T-helper 17 cell (primary cell): ENCODE measurements around the gene PPM1N. TPM values are rescaled to one million over a fixed set of nuclear protein-coding genes. Genes with fewer than 3 reads are reported as not detected.

Source experiments
- ATAC-seq: fragments of 150-1000 bp; cut with Tn5 transposase; 2 replicates; pipeline ENCODE4 v1.10.0; 2021; ENCODE audit warnings: mild to moderate bottlenecking, moderate library complexity
- DNase-seq, 3 donors: peaks; one replicate each; pipeline versions ENCODE4 v3.0.0 to v3.0.0-alpha.2; 2020 to 2021
- H3K9me3 ChIP-seq: one replicate; pipeline ENCODE4 v1.7.0; 2013; ENCODE audit warnings: low read length, mild to moderate bottlenecking; ENCODE audit not compliant: control insufficient read depth, poor library complexity, severe bottlenecking
- H3K27ac Mint-ChIP-seq: one replicate; pipeline ENCODE4 v1.8.0; 2022; ENCODE audit warnings: mild to moderate bottlenecking, moderate library complexity, mixed read lengths
- H3K27me3 Mint-ChIP-seq: one replicate; pipeline ENCODE4 v1.8.0; 2022; ENCODE audit warnings: mixed read lengths
- H3K36me3 Mint-ChIP-seq: one replicate; pipeline ENCODE4 v1.8.0; 2022; ENCODE audit warnings: low read depth, mixed read lengths
- H3K4me1 Mint-ChIP-seq: one replicate; pipeline ENCODE4 v1.8.0; 2022; ENCODE audit warnings: mild to moderate bottlenecking, mixed read lengths
- H3K4me3 Mint-ChIP-seq: one replicate; pipeline ENCODE4 v1.8.0; 2022; ENCODE audit warnings: mild to moderate bottlenecking, moderate library complexity, mixed read lengths
- total RNA-seq, 4 donors: library from RNA in 2 of 4; stranded (reverse) in 2 of 4; gene quantifications; one replicate each; pipeline ENCODE4 v1.2.3 and lab custom pipeline; 2022 to 2026

PPM1N gene
- total RNA-seq, 2 donors from 2014 or later = 3.8 to 8.5 TPM

DNA sequence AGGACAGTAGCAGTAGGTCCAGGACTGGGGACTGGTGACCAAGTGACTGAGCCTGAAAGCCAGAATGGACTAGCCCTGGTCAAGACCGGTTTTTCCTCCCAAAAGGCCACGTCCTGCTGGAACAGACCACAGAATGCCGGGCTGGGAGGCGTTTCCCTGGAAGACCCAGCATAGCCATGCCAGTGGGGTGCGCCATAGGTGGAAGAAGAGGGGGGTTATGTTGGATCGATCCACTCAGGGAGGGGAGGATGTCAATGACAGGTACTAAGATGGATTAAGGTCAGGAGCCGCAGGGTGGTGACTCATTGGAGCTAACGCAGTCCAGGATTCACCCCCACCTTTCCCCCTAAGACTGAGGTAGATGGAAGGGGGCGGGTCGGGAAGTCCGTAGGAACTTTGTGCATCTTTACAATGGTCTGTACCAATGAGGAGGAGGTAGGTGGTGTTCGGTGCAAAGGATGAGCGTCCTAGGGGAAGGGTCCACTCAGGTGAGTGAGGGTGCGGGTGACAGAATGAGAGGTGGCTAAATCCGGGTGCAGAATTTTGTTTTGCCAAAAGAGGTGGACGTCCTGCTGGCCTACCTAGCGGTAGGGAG lies 30.0 kb downstream of the PPM1N start:
- Mint-ChIP-seq H3K27ac (peak overlapping the region; percentile 81), H3K4me1 (peaks cover 16% of the 10 kb centered on the region), H3K4me3 (peak overlapping the region; percentile 73), H3K36me3 (peaks cover 9% of the 10 kb centered on the region), H3K27me3 (no peaks in the 10 kb centered on the region)
- no peaks in the 10 kb centered on the region for H3K9me3 ChIP-seq
- DNase-seq (no peak), ATAC-seq (no peak)

DNA sequence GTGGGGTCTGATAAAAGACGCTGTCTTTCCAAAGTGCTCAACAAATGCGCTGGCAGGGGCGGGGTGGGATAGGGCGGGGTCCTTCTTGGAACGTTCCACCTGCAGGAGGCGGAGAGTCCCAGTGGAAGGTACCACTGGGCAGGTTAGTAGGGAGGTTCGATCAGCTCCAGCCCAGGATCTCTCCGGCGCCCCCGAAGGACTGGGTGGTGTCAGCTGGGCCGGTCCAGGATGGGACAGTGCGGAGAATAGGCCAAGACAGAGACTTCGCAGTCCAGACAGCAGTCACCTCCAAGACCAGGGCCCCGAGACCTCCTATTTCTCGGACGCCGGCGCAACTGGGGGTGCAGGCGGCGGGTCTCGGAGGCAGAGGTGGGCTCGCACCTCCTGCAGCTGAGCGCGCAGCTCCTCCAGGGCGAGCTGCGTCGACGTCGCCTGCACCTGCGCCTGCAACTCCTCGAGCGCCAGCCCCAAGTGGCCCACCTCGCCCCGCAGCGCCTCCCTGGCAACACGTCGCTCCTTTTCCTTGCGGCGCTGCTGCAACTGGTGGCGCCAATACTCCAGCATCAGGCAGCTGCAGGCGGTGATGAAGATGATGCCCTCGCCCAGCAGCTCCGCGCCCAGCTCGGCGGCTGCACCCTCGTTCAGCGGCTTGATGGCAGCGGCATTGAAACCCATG lies 30.6 kb downstream of the PPM1N start:
- Mint-ChIP-seq H3K27ac (peak overlapping the region; percentile 81), H3K4me3 (peak overlapping the region; percentile 39), H3K27me3 (no peaks in the 10 kb centered on the region), H3K36me3 (peaks cover 6% of the 10 kb centered on the region), H3K4me1 (peaks cover 11% of the 10 kb centered on the region)
- H3K9me3 ChIP-seq = no peaks in the 10 kb centered on the region
- no peak for DNase-seq
- ATAC-seq = peak; percentile 41

DNA sequence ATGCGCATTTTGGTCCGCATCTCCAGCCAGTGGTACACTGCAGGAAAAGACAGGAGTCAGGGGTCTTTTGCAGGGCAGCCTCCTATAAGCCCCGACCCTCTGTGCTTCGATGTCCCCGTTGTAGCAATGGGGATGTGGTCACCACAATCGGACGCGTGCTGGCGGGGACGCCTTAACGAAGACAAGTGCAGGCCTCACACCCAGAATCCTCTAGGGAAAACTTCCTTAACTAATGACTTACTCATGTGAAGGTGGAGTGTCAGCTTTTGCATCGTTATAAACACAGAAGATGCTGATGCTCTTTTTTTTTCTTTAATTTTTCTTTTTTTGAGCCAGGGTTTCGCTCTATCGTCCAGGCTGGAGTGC lies 31.2 kb downstream of the PPM1N start:
- Mint-ChIP-seq H3K4me3 (peak overlapping the region; percentile 39), H3K36me3 (peaks cover 6% of the 10 kb centered on the region), H3K4me1 (peaks cover 11% of the 10 kb centered on the region), H3K27ac (no peak overlapping the region), H3K27me3 (no peaks in the 10 kb centered on the region)
- no peaks in the 10 kb centered on the region for H3K9me3 ChIP-seq
- ATAC-seq (no peak), DNase-seq (no peak)

- H3K4me3 Mint-ChIP-seq = no peak overlapping the region
- H3K4me1 Mint-ChIP-seq = peaks cover 11% of the 10 kb centered on the region
- no peak overlapping the region for H3K27ac Mint-ChIP-seq
- no peak for ATAC-seq
- H3K36me3 Mint-ChIP-seq = peaks cover 6% of the 10 kb centered on the region
- no peak for DNase-seq
- no peaks in the 10 kb centered on the region for H3K9me3 ChIP-seq
- H3K27me3 Mint-ChIP-seq = no peaks in the 10 kb centered on the region
These were observed 33.1 kb downstream of the PPM1N start for GRCh38 chr19:45531349-45531748.

- H3K27me3 Mint-ChIP-seq = no peaks in the 10 kb centered on the region
- no peaks in the 10 kb centered on the region for H3K36me3 Mint-ChIP-seq
- no peak overlapping the region for H3K4me3 Mint-ChIP-seq
- ATAC-seq (no peak), DNase-seq (no peak)
- no peaks in the 10 kb centered on the region for H3K4me1 Mint-ChIP-seq
- no peak overlapping the region for H3K27ac Mint-ChIP-seq
- no peaks in the 10 kb centered on the region for H3K9me3 ChIP-seq
These were observed 41.2 kb downstream of the PPM1N start for GRCh38 chr19:45539459-45539858.

DNA sequence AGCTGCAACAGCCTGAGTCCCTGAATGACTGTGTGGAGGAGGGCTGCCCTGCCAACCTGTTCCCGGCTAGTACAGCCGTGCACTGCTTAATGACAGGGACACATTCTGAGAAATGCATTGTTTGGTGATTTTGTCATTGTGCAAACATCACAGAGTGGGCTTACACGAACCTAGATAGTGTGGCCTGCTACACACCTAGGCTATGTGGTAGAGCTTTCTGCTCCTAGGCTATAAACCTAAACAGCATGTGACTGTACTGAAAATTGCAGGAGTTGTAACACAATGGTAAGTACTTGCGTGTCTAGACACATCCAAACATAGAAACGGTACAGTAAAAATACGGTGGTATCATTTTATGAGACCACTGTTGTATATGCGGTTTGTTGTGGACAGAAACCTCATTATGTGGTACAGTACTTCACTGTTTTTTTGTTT lies 44.0 kb downstream of the PPM1N start:
- H3K4me1 Mint-ChIP-seq = no peaks in the 10 kb centered on the region

DNA sequence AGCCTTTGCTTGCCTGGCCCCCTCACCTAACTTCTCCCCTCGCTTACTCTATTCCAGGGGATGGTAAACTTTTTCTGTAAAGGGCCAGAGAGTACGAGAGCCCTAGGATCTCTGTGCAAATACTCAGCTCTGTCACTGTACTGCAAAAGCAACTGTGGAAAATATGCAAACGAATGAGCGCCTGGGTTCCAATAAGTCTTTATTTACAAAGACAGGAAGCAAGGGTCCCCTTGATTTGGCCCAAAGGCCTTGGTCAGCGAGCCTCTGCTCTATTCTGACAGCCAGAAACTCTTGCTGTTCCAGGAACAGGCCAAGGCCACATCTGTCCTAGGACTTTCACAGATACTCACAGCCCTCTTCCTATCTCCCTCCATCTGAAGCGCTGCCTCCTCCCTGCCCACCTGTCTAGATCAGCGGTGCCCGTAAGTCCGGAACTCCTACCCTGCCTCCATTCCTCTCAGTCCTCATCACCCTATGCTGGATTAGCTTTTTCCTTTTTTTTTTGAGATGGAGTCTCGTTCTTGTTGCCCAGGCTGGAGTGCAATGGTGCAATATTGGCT lies 49.0 kb downstream of the PPM1N start:
- DNase-seq = no peak
- Mint-ChIP-seq H3K27ac (peak overlapping the region; percentile 27), H3K4me3 (no peak overlapping the region), H3K36me3 (no peaks in the 10 kb centered on the region), H3K27me3 (no peaks in the 10 kb centered on the region), H3K4me1 (peaks cover 6% of the 10 kb centered on the region)
- no peak for ATAC-seq
- H3K9me3 ChIP-seq = no peaks in the 10 kb centered on the region

More for the DNA sequence above, 44.0 kb downstream of the PPM1N start:
- Mint-ChIP-seq H3K4me3 (no peak overlapping the region), H3K27me3 (no peaks in the 10 kb centered on the region), H3K27ac (no peak overlapping the region), H3K36me3 (no peaks in the 10 kb centered on the region)
- no peaks in the 10 kb centered on the region for H3K9me3 ChIP-seq
- ATAC-seq (no peak), DNase-seq (no peak)

DNA sequence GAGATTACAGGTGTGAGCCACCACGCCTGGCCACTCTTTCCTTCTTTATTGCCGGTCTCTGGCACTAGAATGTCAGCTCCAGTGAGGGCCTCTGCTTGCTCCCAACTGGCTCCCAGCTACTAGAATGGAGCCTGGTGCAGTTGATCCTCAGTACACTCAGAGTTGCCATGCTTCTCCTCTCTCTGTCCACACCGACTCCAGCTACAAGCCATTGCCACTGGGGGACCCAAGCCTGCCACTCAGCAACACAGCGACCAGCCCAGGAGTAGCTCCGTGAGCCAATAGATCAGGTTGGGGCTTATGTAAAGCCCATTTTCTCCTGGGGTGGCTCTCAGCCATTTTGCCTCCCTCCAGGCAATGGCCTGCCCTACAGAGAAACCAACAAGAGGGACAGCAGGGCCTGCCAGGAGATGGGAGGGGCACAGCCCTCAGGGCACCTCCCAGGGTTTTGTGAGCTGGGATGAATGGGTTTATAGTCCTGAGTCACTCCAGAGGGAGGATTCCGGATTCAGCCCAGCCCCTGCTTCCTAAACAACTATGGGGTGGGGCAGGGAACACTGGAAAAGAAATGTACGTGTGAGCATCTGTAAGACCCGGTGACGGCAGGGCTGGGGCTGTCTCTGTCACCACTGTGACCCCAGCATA lies 49.8 kb downstream of the PPM1N start:
- Mint-ChIP-seq H3K27ac (no peak overlapping the region), H3K27me3 (no peaks in the 10 kb centered on the region), H3K4me1 (peaks cover 6% of the 10 kb centered on the region), H3K36me3 (no peaks in the 10 kb centered on the region), H3K4me3 (no peak overlapping the region)
- DNase-seq = no peak
- no peak for ATAC-seq
- H3K9me3 ChIP-seq = no peaks in the 10 kb centered on the region

Other genes with a start within 250 kb of the PPM1N start
- 10 to 100 TPM; 28.9 to 36.4 TPM for gene MARK4, start 247.2 kb upstream of the PPM1N start, total RNA-seq
- not detected for gene CKM, start 175.6 kb upstream of the PPM1N start, total RNA-seq
- not detected for gene KLC3, start 157.7 kb upstream of the PPM1N start, total RNA-seq
- 10 to 100 TPM; 11.0 to 13.1 TPM for gene ERCC2, start 127.9 kb upstream of the PPM1N start, total RNA-seq
- 1 to 10 TPM; 3.4 to 4.5 TPM for gene PPP1R13L, start 93.4 kb upstream of the PPM1N start, total RNA-seq
- gene POLR1G, start 91.8 kb upstream of the PPM1N start, total RNA-seq = 1 to 10 TPM in 1 of 2 donors, under 1 TPM in 1; 0.91 to 1.0 TPM
- 10 to 100 TPM; 28.4 to 36.2 TPM for gene ERCC1, start 74.5 kb upstream of the PPM1N start, total RNA-seq
- 1,000 to 10,000 TPM in 1 of 2 donors, 100 to 1,000 TPM in 1; 967 to 2,209 TPM for gene FOSB, start 30.4 kb upstream of the PPM1N start, total RNA-seq
- 1 to 10 TPM; 2.3 to 6.2 TPM for gene RTN2, start 1.4 kb upstream of the PPM1N start, total RNA-seq
- 100 to 1,000 TPM in 1 of 2 donors, 10 to 100 TPM in 1; 99.7 to 101 TPM for gene VASP, start 9.0 kb downstream of the PPM1N start, total RNA-seq
- 1 to 10 TPM; 8.3 to 9.4 TPM for gene OPA3, start 86.4 kb downstream of the PPM1N start, total RNA-seq
- not detected for gene GPR4, start 103.8 kb downstream of the PPM1N start, total RNA-seq
- 10 to 100 TPM; 58.1 to 61.2 TPM for gene EML2, start 141.0 kb downstream of the PPM1N start, total RNA-seq
- gene GIPR, start 169.8 kb downstream of the PPM1N start, total RNA-seq = 1 to 10 TPM; 2.3 to 4.6 TPM
- 100 to 1,000 TPM; 333 to 339 TPM for gene SNRPD2, start 193.5 kb downstream of the PPM1N start, total RNA-seq
- 10 to 100 TPM in 1 of 2 donors, 1 to 10 TPM in 1; 7.1 to 13.2 TPM for gene QPCTL, start 194.2 kb downstream of the PPM1N start, total RNA-seq
- 10 to 100 TPM; 19.4 to 23.2 TPM for gene FBXO46, start 232.5 kb downstream of the PPM1N start, total RNA-seq
- not detected for gene MEIOSIN, start 235.0 kb downstream of the PPM1N start, total RNA-seq